ENCODE results near the gene BABAM1.
"Not testable (repeated sequence)": the region's sequence is repeated elsewhere in the genome, so short reads cannot be mapped to it uniquely, and the experiment has no call there.

BABAM1 gene

DNA sequence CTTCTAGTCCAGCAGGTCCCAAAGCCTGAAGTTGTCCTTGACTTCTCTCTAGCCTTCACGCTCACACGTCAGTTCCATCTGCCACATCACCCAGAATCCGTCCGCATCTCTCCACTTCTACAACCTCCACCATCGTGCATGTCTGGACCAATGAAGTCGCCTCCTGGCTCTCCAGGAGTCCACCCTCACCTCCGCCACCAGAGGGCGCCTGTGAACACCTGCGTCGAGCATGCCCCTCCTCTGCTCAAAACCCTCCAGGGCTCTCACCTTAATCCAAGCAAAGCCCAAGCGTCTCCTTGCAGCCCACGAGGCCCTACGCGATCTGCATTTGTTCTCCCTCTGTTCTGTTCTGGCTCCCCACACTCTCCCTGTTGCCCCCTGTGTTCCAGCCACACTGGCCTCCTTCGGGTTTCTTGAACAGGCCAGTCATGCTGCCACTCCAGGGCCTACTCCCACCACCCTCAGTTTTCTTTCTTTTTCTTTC lies 6.4 kb upstream of the BABAM1 start:
- Histone ChIP-seq H3K4me1 (ENCODE audit: insufficient read depth, low read length) (0 out of 2 replicates have a peak, but pooled peaks cover 5% of the 10 kb centered on the region), H3K4me3 (ENCODE audit: low read length) (no peak overlapping the region), H3K27me3 (ENCODE audit: insufficient read depth, low read length) (no peaks in the 10 kb centered on the region), H3K9me3 (ENCODE audit: insufficient read depth, low read depth, low read length) (peaks cover 13% of the 10 kb centered on the region), H3K9ac (ENCODE audit: low read depth, low read length) (peak overlapping the region; percentile 47; the same call in 1 of the 2 replicates), H3K27ac (ENCODE audit: low read depth, low read length) (peak overlapping the region; percentile 66; the same call in 1 of the 2 replicates), H3K36me3 (ENCODE audit: insufficient read depth, low read length) (peaks cover 11% of the 10 kb centered on the region)
- 15% methylated on average over 15 of the region's 15 CpGs for WGBS

DNA sequence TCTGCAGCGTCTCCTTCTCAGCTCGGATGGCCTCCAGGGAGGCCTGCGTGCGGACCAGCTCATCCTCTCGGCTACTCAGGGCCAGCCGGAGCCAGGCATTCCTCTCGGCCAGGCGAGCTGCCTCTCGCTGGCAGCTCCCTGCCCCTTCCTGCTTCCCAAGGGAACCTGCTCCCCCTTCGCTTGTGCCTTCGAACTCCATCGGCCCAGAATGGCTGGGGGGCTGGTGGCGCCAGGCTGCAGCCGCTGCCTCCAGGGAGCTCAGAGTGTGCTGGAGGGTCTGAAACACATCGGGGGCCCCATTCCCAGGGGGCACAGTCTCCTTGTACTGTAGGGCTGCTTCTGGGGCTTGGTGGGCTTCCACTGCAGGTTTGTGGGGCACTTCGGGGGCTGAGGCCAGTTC lies 4.7 kb upstream of the BABAM1 start:
- H3K36me3 ChIP-seq (ENCODE audit: insufficient read depth, low read length) = peaks cover 11% of the 10 kb centered on the region
- peaks cover 13% of the 10 kb centered on the region for H3K9me3 ChIP-seq (ENCODE audit: insufficient read depth, low read depth, low read length)
- no peaks in the 10 kb centered on the region for H3K27me3 ChIP-seq (ENCODE audit: insufficient read depth, low read length)
- 90% methylated on average over 16 of the region's 16 CpGs for WGBS
- no peak overlapping the region for H3K9ac ChIP-seq (ENCODE audit: low read depth, low read length)
- H3K27ac ChIP-seq (ENCODE audit: low read depth, low read length) = no peak overlapping the region
- no peak overlapping the region for H3K4me3 ChIP-seq (ENCODE audit: low read length)
- 0 out of 2 replicates have a peak, but pooled peaks cover 5% of the 10 kb centered on the region for H3K4me1 ChIP-seq (ENCODE audit: insufficient read depth, low read length)

DNA sequence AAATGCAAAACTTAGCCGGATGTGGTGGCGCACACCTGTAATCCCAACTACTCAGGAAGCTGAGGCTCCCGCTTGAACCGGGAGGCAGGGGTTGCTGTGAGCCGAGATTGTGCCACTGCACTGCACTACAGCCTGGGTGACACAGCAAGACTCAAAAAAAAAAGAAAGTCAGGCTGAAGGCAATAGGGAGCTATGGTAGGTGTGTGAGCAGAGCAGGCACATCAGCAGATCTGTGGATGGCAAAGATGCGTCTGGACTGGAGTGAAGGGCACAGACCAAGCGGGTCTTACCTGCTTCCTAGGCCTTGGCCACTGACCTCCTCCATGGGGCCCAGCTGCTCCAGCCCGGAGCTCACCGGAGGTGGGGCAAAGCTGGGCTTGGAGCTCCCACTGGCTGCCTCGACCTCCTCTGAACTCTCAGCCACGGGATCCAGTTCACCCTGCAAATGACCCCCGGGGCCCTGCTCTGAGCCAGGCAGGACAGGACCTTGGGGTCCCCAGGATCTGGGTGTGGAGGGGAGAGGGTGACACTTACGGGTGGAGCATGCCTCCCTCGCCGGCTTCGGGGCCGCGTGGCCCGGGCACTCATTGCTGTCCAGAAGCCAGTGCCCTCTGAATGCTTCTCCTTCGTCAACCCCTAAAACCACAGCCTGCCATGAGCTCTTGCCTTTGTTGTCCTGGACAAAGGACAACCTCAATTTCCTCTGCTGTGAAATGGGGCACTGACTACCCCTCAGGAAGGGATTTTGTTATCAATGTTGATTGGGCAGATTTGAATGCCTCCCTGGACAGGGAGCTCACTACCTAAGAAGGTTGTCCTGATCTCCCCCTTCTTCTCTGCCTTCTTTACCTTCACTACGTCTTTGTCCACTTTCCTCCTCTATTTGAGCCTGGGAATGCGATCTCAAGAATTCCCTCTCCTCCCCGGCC lies 3.3 kb upstream of the BABAM1 start:
- H3K27me3 ChIP-seq (ENCODE audit: insufficient read depth, low read length) = no peaks in the 10 kb centered on the region
- peak overlapping the region; percentile 6; the same call in 1 of the 2 replicates for H3K4me3 ChIP-seq (ENCODE audit: low read length)
- H3K9ac ChIP-seq (ENCODE audit: low read depth, low read length) = 0 out of 2 replicates have a peak overlapping the region, but pooled peaks have one; percentile 3
- H3K4me1 ChIP-seq (ENCODE audit: insufficient read depth, low read length) = 0 out of 2 replicates have a peak, but pooled peaks cover 8% of the 10 kb centered on the region
- peak overlapping the region; percentile 63 for H3K27ac ChIP-seq (ENCODE audit: low read depth, low read length)
- peaks cover 10% of the 10 kb centered on the region for H3K9me3 ChIP-seq (ENCODE audit: insufficient read depth, low read depth, low read length)
- WGBS = 93% methylated on average over 23 of the region's 23 CpGs
- H3K36me3 ChIP-seq (ENCODE audit: insufficient read depth, low read length) = peaks cover 10% of the 10 kb centered on the region

DNA sequence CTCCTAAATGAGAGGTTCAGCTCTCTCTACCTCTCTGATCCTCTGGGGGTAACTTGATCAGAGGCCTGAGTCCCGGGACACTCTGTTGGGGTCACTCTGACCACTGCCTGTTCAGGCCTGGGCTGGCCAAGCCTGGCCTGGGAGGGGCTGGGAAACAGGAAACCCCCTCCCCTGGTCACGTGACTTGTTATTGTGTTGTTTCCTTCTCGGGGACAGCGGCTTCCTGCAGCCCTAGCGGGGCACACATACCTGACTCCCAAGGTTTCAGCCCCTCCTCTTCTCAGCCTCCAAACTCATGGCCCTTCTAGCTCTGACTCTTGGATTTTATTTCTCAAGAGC lies 2.6 kb upstream of the BABAM1 start, which contains the start of gene USHBP1:
USHBP1 (minus strand) TSS at position 105 of the 339 bp plus-strand sequence. CDS start 446 bp downstream, outside the sequence.
- Histone ChIP-seq H3K4me1 (ENCODE audit: insufficient read depth, low read length) (0 out of 2 replicates have a peak, but pooled peaks cover 8% of the 10 kb centered on the region), H3K9me3 (ENCODE audit: insufficient read depth, low read depth, low read length) (peaks cover 5% of the 10 kb centered on the region), H3K27me3 (ENCODE audit: insufficient read depth, low read length) (no peaks in the 10 kb centered on the region), H3K9ac (ENCODE audit: low read depth, low read length) (peak within 1 kb of the TSS; percentile 3; the same call in 1 of the 2 replicates), H3K36me3 (ENCODE audit: insufficient read depth, low read length) (peaks cover 9% of the 10 kb centered on the region), H3K4me3 (ENCODE audit: low read length) (peak within 1 kb of the TSS; percentile 6; the same call in 1 of the 2 replicates), H3K27ac (ENCODE audit: low read depth, low read length) (peak within 1 kb of the TSS; percentile 63)
- 39% methylated on average over 5 of the region's 5 CpGs for WGBS

DNA sequence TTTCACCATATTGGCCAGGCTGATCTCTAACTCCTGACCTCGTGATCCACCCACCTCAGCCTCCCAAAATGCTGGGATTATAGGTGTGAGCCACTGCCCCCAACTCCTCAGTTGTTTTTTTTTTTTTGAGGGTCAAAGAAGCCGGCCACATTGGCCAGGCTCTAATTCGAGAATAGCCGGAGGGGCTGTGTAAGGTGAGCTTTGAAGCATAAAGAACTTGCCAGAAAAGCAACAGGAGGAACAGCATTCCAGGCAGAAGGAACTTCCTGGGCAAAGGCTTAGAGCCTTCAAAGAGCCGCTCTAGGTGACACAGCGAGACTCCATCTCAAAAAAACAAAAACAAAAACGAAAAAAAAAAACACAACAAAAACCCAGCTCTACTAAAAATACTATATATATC lies 1.2 kb upstream of the BABAM1 start:
- no peak overlapping the region for H3K9ac ChIP-seq (ENCODE audit: low read depth, low read length)
- H3K4me3 ChIP-seq (ENCODE audit: low read length) = no peak overlapping the region

DNA sequence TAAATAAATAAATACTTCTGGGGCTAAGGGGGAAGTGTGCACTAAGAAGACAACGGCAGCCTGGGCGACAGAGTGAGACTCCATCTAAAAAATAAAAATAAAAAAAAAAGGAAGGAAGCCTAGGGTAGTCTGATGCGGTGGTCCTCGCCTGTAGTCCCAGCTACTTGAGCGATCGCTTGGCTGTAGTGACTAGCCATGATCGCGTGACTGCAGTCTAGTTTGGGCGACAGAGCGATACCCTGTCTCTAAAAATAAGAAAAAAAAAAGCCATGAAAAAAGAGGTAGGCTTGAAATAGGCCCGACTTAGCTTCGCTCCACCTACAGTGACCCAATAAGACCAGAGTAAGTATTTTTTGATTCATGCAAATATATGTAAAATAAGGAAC lies 661 bp upstream of the BABAM1 start:
- Histone ChIP-seq H3K27me3 (ENCODE audit: insufficient read depth, low read length) (no peaks in the 10 kb centered on the region), H3K9ac (ENCODE audit: low read depth, low read length) (no peak overlapping the region), H3K36me3 (ENCODE audit: insufficient read depth, low read length) (peaks cover 21% of the 10 kb centered on the region), H3K27ac (ENCODE audit: low read depth, low read length) (no peak overlapping the region), H3K4me1 (ENCODE audit: insufficient read depth, low read length) (0 out of 2 replicates have a peak, but pooled peaks cover 8% of the 10 kb centered on the region), H3K4me3 (ENCODE audit: low read length) (no peak overlapping the region), H3K9me3 (ENCODE audit: insufficient read depth, low read depth, low read length) (no peaks in the 10 kb centered on the region)
- WGBS = 93% methylated on average over 9 of the region's 12 CpGs

More for the DNA sequence above, 1.2 kb upstream of the BABAM1 start:
- 94% methylated on average over 7 of the region's 7 CpGs for WGBS
- Histone ChIP-seq H3K36me3 (ENCODE audit: insufficient read depth, low read length) (peaks cover 15% of the 10 kb centered on the region), H3K27me3 (ENCODE audit: insufficient read depth, low read length) (no peaks in the 10 kb centered on the region), H3K27ac (ENCODE audit: low read depth, low read length) (no peak overlapping the region), H3K4me1 (ENCODE audit: insufficient read depth, low read length) (0 out of 2 replicates have a peak, but pooled peaks cover 8% of the 10 kb centered on the region), H3K9me3 (ENCODE audit: insufficient read depth, low read depth, low read length) (no peaks in the 10 kb centered on the region)

DNA sequence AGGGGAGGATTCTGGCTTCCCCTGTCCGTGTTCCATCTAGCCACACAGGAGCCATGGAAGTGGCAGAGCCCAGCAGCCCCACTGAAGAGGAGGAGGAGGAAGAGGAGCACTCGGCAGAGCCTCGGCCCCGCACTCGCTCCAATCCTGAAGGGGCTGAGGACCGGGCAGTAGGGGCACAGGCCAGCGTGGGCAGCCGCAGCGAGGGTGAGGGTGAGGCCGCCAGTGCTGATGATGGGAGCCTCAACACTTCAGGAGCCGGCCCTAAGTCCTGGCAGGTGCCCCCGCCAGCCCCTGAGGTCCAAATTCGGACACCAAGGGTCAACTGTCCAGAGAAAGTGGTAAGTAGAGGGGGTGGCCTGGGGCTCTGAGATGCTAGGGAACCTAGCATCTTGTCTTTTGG lies 1.5 kb downstream of the BABAM1 start:
- H3K9me3 ChIP-seq (ENCODE audit: insufficient read depth, low read depth, low read length) = no peaks in the 10 kb centered on the region
- H3K27me3 ChIP-seq (ENCODE audit: insufficient read depth, low read length) = no peaks in the 10 kb centered on the region
- H3K4me1 ChIP-seq (ENCODE audit: insufficient read depth, low read length) = 0 out of 2 replicates have a peak, but pooled peaks cover 8% of the 10 kb centered on the region
- 0 out of 2 replicates have a peak overlapping the region, but pooled peaks have one; percentile 74 for H3K4me3 ChIP-seq (ENCODE audit: low read length)
- peaks cover 35% of the 10 kb centered on the region for H3K36me3 ChIP-seq (ENCODE audit: insufficient read depth, low read length)
- 96% methylated on average over 13 of the region's 13 CpGs for WGBS
- no peak overlapping the region for H3K27ac ChIP-seq (ENCODE audit: low read depth, low read length)
- no peak overlapping the region for H3K9ac ChIP-seq (ENCODE audit: low read depth, low read length)

DNA sequence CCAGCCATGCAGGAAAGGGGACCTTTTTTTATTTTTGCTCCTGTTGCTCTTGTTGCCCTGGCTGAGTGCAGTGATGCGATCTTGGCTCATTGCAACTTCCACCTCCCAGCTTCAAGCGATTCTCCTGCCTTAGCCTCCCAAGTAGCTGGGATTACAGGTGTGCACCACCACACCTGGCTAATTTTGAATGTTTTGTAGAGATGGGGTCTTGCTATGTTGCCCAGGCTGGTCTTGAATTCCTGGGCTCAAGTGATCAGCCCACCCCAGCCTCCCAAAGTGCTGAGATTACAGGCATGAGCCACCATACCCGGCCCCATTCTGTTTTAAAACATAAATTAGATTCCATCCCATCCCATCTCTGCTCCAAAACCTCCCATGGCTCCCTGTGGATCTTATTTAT lies 7.6 kb downstream of the BABAM1 start:
- not testable (repeated sequence) for H3K4me1 ChIP-seq (ENCODE audit: insufficient read depth, low read length); H3K4me3 ChIP-seq (ENCODE audit: low read length); H3K9ac ChIP-seq (ENCODE audit: low read depth, low read length); H3K27ac ChIP-seq (ENCODE audit: low read depth, low read length); H3K27me3 ChIP-seq (ENCODE audit: insufficient read depth, low read length); H3K9me3 ChIP-seq (ENCODE audit: insufficient read depth, low read depth, low read length)
- WGBS = 91% methylated on average over 3 of the region's 3 CpGs
- peaks cover 79% of the 10 kb centered on the region for H3K36me3 ChIP-seq (ENCODE audit: insufficient read depth, low read length)

DNA sequence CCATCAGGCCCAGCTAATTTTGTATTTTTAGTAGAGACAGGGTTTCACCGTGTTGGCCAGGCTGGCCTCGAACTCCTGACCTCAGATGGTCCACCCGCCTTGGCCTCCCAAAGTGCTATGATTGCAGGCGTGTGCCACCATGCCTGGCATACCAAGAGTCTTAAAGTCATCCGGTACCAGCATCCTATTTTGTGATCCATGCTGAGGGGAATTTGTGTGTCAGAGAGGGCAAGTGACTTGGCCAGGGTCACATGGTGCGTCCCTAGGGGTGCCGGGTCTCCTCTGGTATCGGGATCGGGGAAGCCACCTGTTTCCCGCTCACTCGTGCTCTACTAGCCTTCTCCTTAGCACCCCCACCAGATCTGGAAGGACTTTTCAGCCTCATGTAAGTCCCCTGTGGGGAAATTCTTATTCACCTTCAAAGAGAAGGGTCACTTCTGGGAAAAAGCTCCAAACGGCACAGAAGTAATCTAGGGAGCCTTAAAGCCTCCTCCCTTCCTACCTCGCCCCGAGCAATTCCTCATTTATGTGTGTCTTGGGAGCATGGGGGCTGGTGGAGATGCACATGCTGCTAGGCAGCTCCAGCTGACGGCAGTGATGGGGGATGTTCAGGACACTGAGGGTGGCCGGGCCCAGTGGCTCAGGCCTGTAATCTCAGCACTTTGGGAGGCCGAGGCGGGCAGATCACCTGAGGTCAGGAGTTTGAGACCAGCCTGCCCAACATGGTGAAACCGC lies 8.4 kb downstream of the BABAM1 start:
- H3K9me3 ChIP-seq (ENCODE audit: insufficient read depth, low read depth, low read length) = no peaks in the 10 kb centered on the region
- H3K27me3 ChIP-seq (ENCODE audit: insufficient read depth, low read length) = no peaks in the 10 kb centered on the region
- no peak overlapping the region for H3K9ac ChIP-seq (ENCODE audit: low read depth, low read length)
- 97% methylated on average over 19 of the region's 19 CpGs for WGBS
- no peak overlapping the region for H3K4me3 ChIP-seq (ENCODE audit: low read length)
- H3K27ac ChIP-seq (ENCODE audit: low read depth, low read length) = no peak overlapping the region
- no peaks in the 10 kb centered on the region for H3K4me1 ChIP-seq (ENCODE audit: insufficient read depth, low read length)
- peaks cover 74% of the 10 kb centered on the region for H3K36me3 ChIP-seq (ENCODE audit: insufficient read depth, low read length)

DNA sequence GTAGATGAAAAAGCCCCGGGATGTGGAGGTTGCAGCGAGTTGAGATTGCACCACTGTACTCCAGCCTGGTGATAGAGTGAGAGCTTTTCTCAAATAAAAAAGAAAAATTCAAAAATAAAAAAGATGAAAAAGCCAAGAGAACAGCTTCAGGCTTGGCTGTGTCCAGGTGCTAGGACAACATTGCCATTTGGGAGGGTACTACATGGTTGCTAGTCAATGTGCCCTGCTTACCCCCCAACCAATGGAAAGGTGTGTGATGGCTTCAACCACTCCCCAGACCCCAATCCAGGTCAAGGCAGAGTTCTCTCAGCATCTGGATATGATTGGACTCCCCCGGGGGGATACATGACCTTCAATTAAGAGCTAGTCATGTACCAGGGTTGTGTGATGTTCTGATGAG lies 12.2 kb downstream of the BABAM1 start:
- Histone ChIP-seq H3K4me3 (ENCODE audit: low read length) (no peak overlapping the region), H3K36me3 (ENCODE audit: insufficient read depth, low read length) (peaks cover 49% of the 10 kb centered on the region)

More for the DNA sequence above, 12.2 kb downstream of the BABAM1 start:
- Histone ChIP-seq H3K27ac (ENCODE audit: low read depth, low read length) (no peak overlapping the region), H3K4me1 (ENCODE audit: insufficient read depth, low read length) (no peaks in the 10 kb centered on the region), H3K9me3 (ENCODE audit: insufficient read depth, low read depth, low read length) (no peaks in the 10 kb centered on the region), H3K27me3 (ENCODE audit: insufficient read depth, low read length) (peaks cover 18% of the 10 kb centered on the region), H3K9ac (ENCODE audit: low read depth, low read length) (no peak overlapping the region)
- 87% methylated on average over 3 of the region's 3 CpGs for WGBS

All from HUES64 (cell line).